ENCODE results near the gene FHDC1. TPM values are rescaled to one million over a fixed set of nuclear protein-coding genes. Genes with fewer than 3 reads are reported as not detected.

The FHDC1 gene
- total RNA-seq, 4 donors from 2014 or later, result 4.6 to 40.4 (median 15.5) TPM

DNA sequence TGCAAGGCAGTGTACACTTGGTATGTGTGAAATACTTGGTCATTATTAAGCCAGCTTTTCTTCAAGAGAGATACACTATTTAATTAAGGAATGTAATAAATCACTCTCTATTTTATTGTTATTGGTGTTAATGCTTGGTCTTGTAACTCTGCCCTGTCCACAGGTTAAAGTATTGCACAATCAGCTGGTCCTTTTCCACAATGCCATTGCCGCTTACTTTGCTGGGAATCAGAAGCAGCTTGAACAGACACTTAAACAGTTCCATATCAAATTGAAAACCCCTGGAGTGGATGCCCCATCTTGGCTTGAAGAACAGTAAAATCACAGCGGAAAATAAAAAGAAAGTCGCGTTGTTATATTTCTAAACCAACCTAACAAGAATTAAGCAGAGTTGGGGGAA is 26.2 kb upstream of the FHDC1 start:
- TF ChIP-seq POLR2AphosphoS5 (IDR thresholded peaks at IDR 0.05), result no peak
- TF ChIP-seq EP300 (IDR thresholded peaks at IDR 0.05; ENCODE audit: low read depth), result no peak
- TF ChIP-seq, protein P1, sequence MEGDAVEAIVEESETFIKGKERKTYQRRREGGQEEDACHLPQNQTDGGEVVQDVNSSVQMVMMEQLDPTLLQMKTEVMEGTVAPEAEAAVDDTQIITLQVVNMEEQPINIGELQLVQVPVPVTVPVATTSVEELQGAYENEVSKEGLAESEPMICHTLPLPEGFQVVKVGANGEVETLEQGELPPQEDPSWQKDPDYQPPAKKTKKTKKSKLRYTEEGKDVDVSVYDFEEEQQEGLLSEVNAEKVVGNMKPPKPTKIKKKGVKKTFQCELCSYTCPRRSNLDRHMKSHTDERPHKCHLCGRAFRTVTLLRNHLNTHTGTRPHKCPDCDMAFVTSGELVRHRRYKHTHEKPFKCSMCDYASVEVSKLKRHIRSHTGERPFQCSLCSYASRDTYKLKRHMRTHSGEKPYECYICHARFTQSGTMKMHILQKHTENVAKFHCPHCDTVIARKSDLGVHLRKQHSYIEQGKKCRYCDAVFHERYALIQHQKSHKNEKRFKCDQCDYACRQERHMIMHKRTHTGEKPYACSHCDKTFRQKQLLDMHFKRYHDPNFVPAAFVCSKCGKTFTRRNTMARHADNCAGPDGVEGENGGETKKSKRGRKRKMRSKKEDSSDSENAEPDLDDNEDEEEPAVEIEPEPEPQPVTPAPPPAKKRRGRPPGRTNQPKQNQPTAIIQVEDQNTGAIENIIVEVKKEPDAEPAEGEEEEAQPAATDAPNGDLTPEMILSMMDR (IDR thresholded peaks at IDR 0.05), result no peak
- no peak for TF ChIP-seq POLR2A (IDR thresholded peaks at IDR 0.05)
- Histone ChIP-seq H3K4me1 (no peaks in the 10 kb centered on the region), H3K27ac (no peak overlapping the region), H3K27me3 (no peaks in the 10 kb centered on the region), H3K4me3 (no peak overlapping the region), H3K9me3 (no peaks in the 10 kb centered on the region), H3K36me3 (peaks cover 0 to 15% (median 0%) of the 10 kb centered on the region in 4 donors)
- DNase-seq, result no peak
- intact Hi-C loops (cut with DNase I; ENCODE audit: low total_unique reads), result no loop called here
- WGBS, 2 donors (ENCODE audit: low coverage in 1 of 2), result 95 to 96% methylated on average over 4 of the region's 4 CpGs
- in situ Hi-C loops (cut with MboI; ENCODE audit: low pct_ligation_motif_present in 1 of 4, low pct_unique_long_range_greater_than_20kb in 1 of 4, low sequenced_read_pairs in 3 of 4), result no loop called here

DNA sequence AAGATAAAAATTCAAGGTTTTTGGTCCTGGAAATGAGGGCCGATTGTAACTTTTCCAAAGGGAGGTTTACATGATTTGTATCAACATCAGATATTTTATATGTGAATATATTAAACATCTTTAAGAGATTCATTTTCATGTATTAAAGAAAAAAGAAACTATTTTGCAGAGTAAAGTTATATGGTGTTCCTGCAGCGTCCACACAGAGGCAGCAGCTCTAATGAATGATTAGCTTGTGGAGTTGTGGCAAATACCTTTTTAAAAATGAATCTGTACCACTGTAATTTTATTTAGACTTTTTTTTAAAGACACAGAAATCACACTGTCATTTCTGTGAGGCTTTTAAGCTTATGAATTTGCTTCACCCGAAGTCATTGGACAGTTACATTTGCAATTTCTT is 25.6 kb upstream of the FHDC1 start:
- Histone ChIP-seq H3K27ac (no peak overlapping the region), H3K4me3 (no peak overlapping the region), H3K4me1 (no peaks in the 10 kb centered on the region), H3K27me3 (no peaks in the 10 kb centered on the region), H3K9me3 (no peaks in the 10 kb centered on the region), H3K36me3 (peaks cover 0 to 15% (median 0%) of the 10 kb centered on the region in 4 donors)
- in situ Hi-C loops (cut with MboI; ENCODE audit: low pct_ligation_motif_present in 1 of 4, low pct_unique_long_range_greater_than_20kb in 1 of 4, low sequenced_read_pairs in 3 of 4), result no loop called here
- TF ChIP-seq POLR2A (IDR thresholded peaks at IDR 0.05) (no peak), POLR2AphosphoS5 (IDR thresholded peaks at IDR 0.05) (no peak), EP300 (IDR thresholded peaks at IDR 0.05; ENCODE audit: low read depth) (no peak)
- TF ChIP-seq, protein P1 (IDR thresholded peaks at IDR 0.05), result no peak
- no peak for DNase-seq
- 76 to 95% methylated on average over 3 of the region's 3 CpGs for WGBS, 2 donors (ENCODE audit: low coverage in 1 of 2)
- intact Hi-C loops (cut with DNase I; ENCODE audit: low total_unique reads), result no loop called here

DNA sequence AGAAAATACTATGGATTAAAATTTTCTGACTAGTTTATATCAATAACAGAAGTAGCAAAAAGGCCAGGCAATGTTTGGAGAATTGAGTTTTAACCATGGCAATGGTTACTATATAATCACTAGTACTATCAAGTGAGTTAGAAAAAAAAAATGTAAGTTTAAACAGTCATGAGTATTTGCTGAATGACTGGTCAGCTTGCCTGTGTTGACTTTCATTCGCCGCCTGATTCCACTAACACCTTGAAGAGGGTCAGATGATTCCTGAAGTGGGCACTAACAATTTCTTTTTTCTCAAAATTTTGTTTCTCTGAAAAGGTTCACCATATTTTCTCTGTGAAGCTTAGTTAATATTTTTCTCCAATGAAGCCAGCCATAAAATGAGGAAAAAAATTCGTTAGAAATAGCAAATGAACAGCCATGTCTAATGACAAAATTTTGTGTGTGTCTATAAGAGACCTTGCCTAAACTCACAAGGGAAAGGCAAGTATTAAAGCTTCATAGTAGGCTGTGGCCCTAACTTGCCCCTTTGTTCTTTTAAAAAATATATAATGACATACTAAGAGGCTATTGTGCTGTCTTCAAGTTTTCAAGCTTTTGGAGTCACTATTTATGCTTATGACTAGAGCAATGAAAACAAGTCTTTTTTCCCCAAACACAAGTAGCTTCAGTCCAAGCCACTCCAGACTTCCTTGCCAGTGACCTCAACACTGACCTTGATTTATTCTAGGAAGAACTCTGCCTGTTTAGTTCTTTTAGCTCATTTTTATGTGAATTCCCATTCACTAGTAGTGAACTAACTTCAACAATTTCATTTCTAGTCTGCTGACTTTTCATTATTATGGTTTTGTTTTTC is 18.4 kb upstream of the FHDC1 start:
- intact Hi-C loops (cut with DNase I; ENCODE audit: low total_unique reads), result no loop called here
- DNase-seq, result no peak

DNA sequence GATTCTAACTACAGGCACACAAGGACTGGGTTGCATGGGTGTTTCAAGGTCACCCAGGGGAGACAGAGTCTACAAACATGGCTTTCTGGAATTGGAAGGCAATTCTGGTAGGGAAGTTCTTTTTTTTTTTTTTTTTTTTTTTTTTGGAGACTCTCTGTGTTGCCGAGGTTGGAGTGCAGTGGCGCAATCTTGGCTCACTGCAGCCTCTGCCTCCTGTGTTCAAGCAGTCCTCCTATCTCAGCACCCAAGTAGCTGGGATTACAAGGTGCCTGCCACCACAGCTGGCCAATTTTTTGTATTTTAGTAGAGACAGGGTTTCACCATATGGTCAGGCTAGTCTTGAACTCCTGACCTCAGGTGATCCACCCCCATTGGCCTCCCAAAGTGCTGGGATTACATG is 16.3 kb upstream of the FHDC1 start:
- 86 to 100% methylated on average over 1 to 2 of the region's 2 CpGs for WGBS, 2 donors (ENCODE audit: low coverage in 1 of 2)

More for the DNA sequence above, 18.4 kb upstream of the FHDC1 start:
- 92% methylated on average over 3 of the region's 3 CpGs for WGBS, 2 donors (ENCODE audit: low coverage in 1 of 2)
- H3K36me3 ChIP-seq, result no peaks in the 10 kb centered on the region
- H3K9me3 ChIP-seq, result peaks cover 9% of the 10 kb centered on the region in 2 donors
- in situ Hi-C loops (cut with MboI; ENCODE audit: low pct_ligation_motif_present in 1 of 4, low pct_unique_long_range_greater_than_20kb in 1 of 4, low sequenced_read_pairs in 3 of 4), result no loop called here
- H3K4me3 ChIP-seq, result no peak overlapping the region
- H3K27me3 ChIP-seq, result no peaks in the 10 kb centered on the region
- TF ChIP-seq POLR2A (IDR thresholded peaks at IDR 0.05) (no peak), POLR2AphosphoS5 (IDR thresholded peaks at IDR 0.05) (no peak), EP300 (IDR thresholded peaks at IDR 0.05; ENCODE audit: low read depth) (no peak)
- TF ChIP-seq, protein P1 (IDR thresholded peaks at IDR 0.05), result no peak
- no peak overlapping the region for H3K27ac ChIP-seq
- no peaks in the 10 kb centered on the region for H3K4me1 ChIP-seq

More for the DNA sequence above, 16.3 kb upstream of the FHDC1 start:
- peaks cover 9% of the 10 kb centered on the region in 2 donors for H3K9me3 ChIP-seq
- H3K4me1 ChIP-seq, result no peaks in the 10 kb centered on the region
- no peak overlapping the region for H3K4me3 ChIP-seq
- TF ChIP-seq EP300 (IDR thresholded peaks at IDR 0.05; ENCODE audit: low read depth), result no peak
- TF ChIP-seq, protein P1 (IDR thresholded peaks at IDR 0.05), result no peak
- TF ChIP-seq POLR2AphosphoS5 (IDR thresholded peaks at IDR 0.05), result no peak
- TF ChIP-seq POLR2A (IDR thresholded peaks at IDR 0.05), result no peak
- H3K36me3 ChIP-seq, result no peaks in the 10 kb centered on the region
- in situ Hi-C loops (cut with MboI; ENCODE audit: low pct_ligation_motif_present in 1 of 4, low pct_unique_long_range_greater_than_20kb in 1 of 4, low sequenced_read_pairs in 3 of 4) (no loop called here), intact Hi-C loops (cut with DNase I; ENCODE audit: low total_unique reads) (no loop called here)
- no peak for DNase-seq
- H3K27ac ChIP-seq, result no peak overlapping the region
- H3K27me3 ChIP-seq, result no peaks in the 10 kb centered on the region

Data from transverse colon (tissue), 4 donors.